Measurements from ENCODE around the gene AJM1.
"Not testable (repeated sequence)": the region's sequence is repeated elsewhere in the genome, so short reads cannot be mapped to it uniquely, and the experiment has no call there.

AJM1 gene

GRCh38 chr9:136881691-136882108, 39.4 kb downstream of the AJM1 start:
- H3K4me3 ChIP-seq (replicated peaks in 1 of 2; ENCODE audit: low read depth in 2 of 2, low read length in 2 of 2) = peak overlapping the region; percentile 5 to 14
- peak in 1 of 2 donors; percentile 60 for DNase-seq (ENCODE audit: low read depth in 2 of 2)
- no peak for TF ChIP-seq CTCF (IDR thresholded peaks at IDR 0.05; ENCODE audit: low read depth, low read length)

- peak overlapping the region; percentile 5 to 34 for H3K4me3 ChIP-seq (replicated peaks in 1 of 2; ENCODE audit: low read depth in 2 of 2, low read length in 2 of 2)
- peak; percentile 77 to 85 for DNase-seq (ENCODE audit: low read depth in 2 of 2)
- TF ChIP-seq CTCF (IDR thresholded peaks at IDR 0.05; ENCODE audit: low read depth, low read length) = peak; percentile 8
These were observed 40.0 kb downstream of the AJM1 start for GRCh38 chr9:136882109-136882946.

- DNase-seq (ENCODE audit: low read depth in 2 of 2); H3K4me3 ChIP-seq (replicated peaks in 1 of 2; ENCODE audit: low read depth in 2 of 2, low read length in 2 of 2): not testable (repeated sequence)
These were observed 40.6 kb downstream of the AJM1 start for GRCh38 chr9:136882947-136883283.

GRCh38 chr9:136883670-136884069, 41.4 kb downstream of the AJM1 start:
- not testable (repeated sequence) for DNase-seq (ENCODE audit: low read depth in 2 of 2); H3K4me3 ChIP-seq (replicated peaks in 1 of 2; ENCODE audit: low read depth in 2 of 2, low read length in 2 of 2)

- DNase-seq (ENCODE audit: low read depth in 2 of 2) = peak; percentile 99 to 100
- peak within 1 kb of the TSS; percentile 71 to 80 for H3K4me3 ChIP-seq (replicated peaks in 1 of 2; ENCODE audit: low read depth in 2 of 2, low read length in 2 of 2)
- TF ChIP-seq CTCF (IDR thresholded peaks at IDR 0.05; ENCODE audit: low read depth, low read length) = no peak
These were observed 43.8 kb downstream of the AJM1 start, which contains the start of gene TRAF2 for GRCh38 chr9:136885950-136886578. TSS of gene TRAF2 (plus strand) at chr9:136886516. CDS start at chr9:136898741, 12,225 bp downstream.

GRCh38 chr9:136886610-136887597, 44.6 kb downstream of the AJM1 start:
- TF ChIP-seq CTCF (IDR thresholded peaks at IDR 0.05; ENCODE audit: low read depth, low read length) = no peak
- DNase-seq (ENCODE audit: low read depth in 2 of 2) = peak; percentile 12 to 28
- H3K4me3 ChIP-seq (replicated peaks in 1 of 2; ENCODE audit: low read depth in 2 of 2, low read length in 2 of 2) = peak overlapping the region; percentile 66 to 80

GRCh38 chr9:136888454-136888853, 46.2 kb downstream of the AJM1 start:
- TF ChIP-seq CTCF (IDR thresholded peaks at IDR 0.05; ENCODE audit: low read depth, low read length) = no peak
- H3K4me3 ChIP-seq (replicated peaks in 1 of 2; ENCODE audit: low read depth in 2 of 2, low read length in 2 of 2) = no peak overlapping the region
- DNase-seq (ENCODE audit: low read depth in 2 of 2) = no peak

All from cardiac fibroblast (primary cell).